ENCODE data around the gene HAPLN2. TPM values are rescaled to one million over a fixed set of nuclear protein-coding genes. Genes with fewer than 3 reads are reported as not detected.

HAPLN2 gene
- polyA plus RNA-seq, 1 donor (not counting 4 experiments of a cell fraction or from before 2014, with no cell fraction given), result not detected

DNA sequence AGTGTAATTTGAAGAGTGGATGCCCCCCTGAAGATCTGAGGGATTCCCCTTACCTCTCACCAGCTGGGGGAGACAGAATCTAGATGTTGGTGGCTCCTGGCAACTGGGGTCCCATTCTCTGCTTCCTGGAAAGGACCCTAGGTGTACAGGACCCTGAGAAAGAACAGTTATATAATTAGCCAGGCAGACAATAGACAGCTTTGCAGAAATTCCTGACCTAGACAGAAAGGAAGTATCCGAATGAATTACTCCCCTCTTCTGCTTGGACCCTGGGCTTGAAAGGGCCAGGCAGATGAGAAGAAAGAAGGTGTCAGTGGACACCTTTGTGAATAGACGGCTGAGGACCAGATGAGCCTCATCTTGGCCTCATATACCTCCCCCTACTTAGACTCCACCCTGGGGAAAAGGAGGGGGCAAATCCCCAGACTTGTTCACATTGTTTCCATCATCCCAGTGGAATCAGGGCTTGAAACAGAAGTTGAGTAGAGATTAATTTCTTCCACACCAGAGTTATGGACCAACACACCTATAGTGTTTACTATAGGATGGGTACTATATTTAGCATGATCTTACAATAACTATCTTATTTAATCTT lies 45.1 kb upstream of the HAPLN2 start:
- H3K27me3 ChIP-seq (ENCODE audit: control insufficient read depth, extremely low read depth, insufficient read depth, low read length), result no peaks in the 10 kb centered on the region
- H3K9me1 ChIP-seq (ENCODE audit: control insufficient read depth, extremely low read depth, insufficient read depth, low read length), result no peaks in the 10 kb centered on the region
- H3K4me1 ChIP-seq (ENCODE audit: control insufficient read depth, extremely low read depth, insufficient read depth, low read length), result peaks cover 19% of the 10 kb centered on the region
- DNase-seq (ENCODE audit: low read depth, low spot score) (no peak), FAIRE-seq (no peak)
- H3K27ac ChIP-seq (ENCODE audit: control insufficient read depth, insufficient read depth, low read length), result no peak overlapping the region
- no peak overlapping the region for H3K4me2 ChIP-seq (ENCODE audit: control insufficient read depth, extremely low read depth, insufficient read depth, low read depth, low read length)
- peaks cover 0 to under 1% of the 10 kb centered on the region in 2 experiments for H3K36me3 ChIP-seq (ENCODE audit: control insufficient read depth in 2 of 2, extremely low read depth in 1 of 2, insufficient read depth in 2 of 2, low read length in 2 of 2)
- no peak overlapping the region for H3K9ac ChIP-seq (ENCODE audit: control insufficient read depth, extremely low read depth, insufficient read depth, low read length)
- peaks cover 20% of the 10 kb centered on the region for H3K79me2 ChIP-seq (ENCODE audit: control insufficient read depth, insufficient read depth, low read length)
- H4K20me1 ChIP-seq (ENCODE audit: control insufficient read depth, extremely low read depth, insufficient read depth, low read length), result no peaks in the 10 kb centered on the region
- dilution Hi-C loops (cut with MboI; ENCODE audit: extremely low pct_ligation_motif_present, low sequenced_read_pairs), result no loop called here
- H3K9me3 ChIP-seq (ENCODE audit: control insufficient read depth, low read depth, low read length), result no peaks in the 10 kb centered on the region
- TF ChIP-seq EZH2 (IDR thresholded peaks at IDR 0.05; ENCODE audit: low read length), result no peak
- TF ChIP-seq, protein P1, sequence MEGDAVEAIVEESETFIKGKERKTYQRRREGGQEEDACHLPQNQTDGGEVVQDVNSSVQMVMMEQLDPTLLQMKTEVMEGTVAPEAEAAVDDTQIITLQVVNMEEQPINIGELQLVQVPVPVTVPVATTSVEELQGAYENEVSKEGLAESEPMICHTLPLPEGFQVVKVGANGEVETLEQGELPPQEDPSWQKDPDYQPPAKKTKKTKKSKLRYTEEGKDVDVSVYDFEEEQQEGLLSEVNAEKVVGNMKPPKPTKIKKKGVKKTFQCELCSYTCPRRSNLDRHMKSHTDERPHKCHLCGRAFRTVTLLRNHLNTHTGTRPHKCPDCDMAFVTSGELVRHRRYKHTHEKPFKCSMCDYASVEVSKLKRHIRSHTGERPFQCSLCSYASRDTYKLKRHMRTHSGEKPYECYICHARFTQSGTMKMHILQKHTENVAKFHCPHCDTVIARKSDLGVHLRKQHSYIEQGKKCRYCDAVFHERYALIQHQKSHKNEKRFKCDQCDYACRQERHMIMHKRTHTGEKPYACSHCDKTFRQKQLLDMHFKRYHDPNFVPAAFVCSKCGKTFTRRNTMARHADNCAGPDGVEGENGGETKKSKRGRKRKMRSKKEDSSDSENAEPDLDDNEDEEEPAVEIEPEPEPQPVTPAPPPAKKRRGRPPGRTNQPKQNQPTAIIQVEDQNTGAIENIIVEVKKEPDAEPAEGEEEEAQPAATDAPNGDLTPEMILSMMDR (optimal IDR thresholded peaks at IDR 0.05 in 1 of 3, IDR thresholded peaks at IDR 0.05 in 1 of 3, conservative IDR thresholded peaks at IDR 0.05 in 1 of 3; ENCODE audit: extremely low read depth in 1 of 3, insufficient read depth in 2 of 3, low read length in 3 of 3), result no peak
- no peak overlapping the region for H3K4me3 ChIP-seq (ENCODE audit: control insufficient read depth in 2 of 3, extremely low read depth in 1 of 3, insufficient read depth in 2 of 3, low read depth in 1 of 3, low read length in 3 of 3)
- no peak overlapping the region for H2AFZ ChIP-seq (ENCODE audit: control insufficient read depth, low read length)

DNA sequence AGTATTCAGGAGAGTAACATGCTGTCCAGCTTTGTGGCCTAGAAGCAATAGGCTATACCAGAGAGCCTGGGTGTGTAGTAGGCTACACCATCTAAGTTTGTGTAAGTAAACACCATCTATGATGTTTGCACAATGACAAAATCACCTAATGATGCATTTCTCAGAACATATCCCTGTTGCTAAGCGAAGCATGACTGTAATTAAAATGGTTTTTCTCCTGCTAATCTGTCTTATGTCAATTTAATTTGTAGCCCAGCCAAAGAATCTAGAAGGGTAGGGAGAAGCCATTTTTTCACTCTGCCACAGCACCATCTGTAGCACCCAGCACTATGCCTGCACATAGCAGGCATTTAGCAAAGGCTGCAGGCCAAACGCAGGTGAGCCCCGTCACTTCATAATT lies 41.7 kb upstream of the HAPLN2 start:
- no peak overlapping the region for H3K9ac ChIP-seq (ENCODE audit: control insufficient read depth, extremely low read depth, insufficient read depth, low read length)
- no peaks in the 10 kb centered on the region for H3K9me1 ChIP-seq (ENCODE audit: control insufficient read depth, extremely low read depth, insufficient read depth, low read length)
- no peak overlapping the region for H2AFZ ChIP-seq (ENCODE audit: control insufficient read depth, low read length)
- no peak for FAIRE-seq
- no peaks in the 10 kb centered on the region for H3K36me3 ChIP-seq (ENCODE audit: control insufficient read depth in 2 of 2, extremely low read depth in 1 of 2, insufficient read depth in 2 of 2, low read length in 2 of 2)
- H4K20me1 ChIP-seq (ENCODE audit: control insufficient read depth, extremely low read depth, insufficient read depth, low read length), result no peaks in the 10 kb centered on the region
- no peak overlapping the region for H3K4me2 ChIP-seq (ENCODE audit: control insufficient read depth, extremely low read depth, insufficient read depth, low read depth, low read length)
- TF ChIP-seq EZH2 (IDR thresholded peaks at IDR 0.05; ENCODE audit: low read length), result no peak
- TF ChIP-seq, protein P1 (optimal IDR thresholded peaks at IDR 0.05 in 1 of 3, IDR thresholded peaks at IDR 0.05 in 1 of 3, conservative IDR thresholded peaks at IDR 0.05 in 1 of 3; ENCODE audit: extremely low read depth in 1 of 3, insufficient read depth in 2 of 3, low read length in 3 of 3), result no peak
- peaks cover 4% of the 10 kb centered on the region for H3K4me1 ChIP-seq (ENCODE audit: control insufficient read depth, extremely low read depth, insufficient read depth, low read length)
- DNase-seq (ENCODE audit: low read depth, low spot score), result no peak
- no peaks in the 10 kb centered on the region for H3K9me3 ChIP-seq (ENCODE audit: control insufficient read depth, low read depth, low read length)
- dilution Hi-C loops (cut with MboI; ENCODE audit: extremely low pct_ligation_motif_present, low sequenced_read_pairs), result no loop called here
- no peak overlapping the region for H3K4me3 ChIP-seq (ENCODE audit: control insufficient read depth in 2 of 3, extremely low read depth in 1 of 3, insufficient read depth in 2 of 3, low read depth in 1 of 3, low read length in 3 of 3)
- H3K27ac ChIP-seq (ENCODE audit: control insufficient read depth, insufficient read depth, low read length), result no peak overlapping the region
- H3K27me3 ChIP-seq (ENCODE audit: control insufficient read depth, extremely low read depth, insufficient read depth, low read length), result no peaks in the 10 kb centered on the region
- H3K79me2 ChIP-seq (ENCODE audit: control insufficient read depth, insufficient read depth, low read length), result no peaks in the 10 kb centered on the region

All from keratinocyte (primary cell).